Renal cortex interstitium (tissue), 11 donors: Measurements from ENCODE around the gene IRX2. TPM values are rescaled to one million over a fixed set of nuclear protein-coding genes. Genes with fewer than 3 reads are reported as not detected.

ENCODE experiments used
- DNase-seq, 11 donors: peaks; one replicate each; pipeline ENCODE4 v3.0.0-alpha.2; 2013; ENCODE audit warnings: low read depth in 9 of 11, low spot score in 4 of 11; ENCODE audit errors: extremely low read depth in 1 of 11
- polyA plus RNA-seq, 3 donors: library from polyadenylated mRNA; unstranded; fragments of 120-200 nt; gene quantifications; one replicate each; pipeline ENCODE4 v1.2.1, GENCODE V29; 2013; ENCODE audit not compliant: insufficient read length in 3 of 3

IRX2 gene
- polyA plus RNA-seq, 3 donors = 19.8 to 29.6 (median 27.0) TPM

GRCh38 chr5:2725980-2726765, 25.3 kb downstream of the IRX2 start:
- no peak for DNase-seq

- DNase-seq = no peak
These were observed 26.6 kb downstream of the IRX2 start for GRCh38 chr5:2724831-2725230.

GRCh38 chr5:2724031-2724581, 27.4 kb downstream of the IRX2 start:
- no peak for DNase-seq

GRCh38 chr5:2722901-2723300, 28.6 kb downstream of the IRX2 start:
- no peak for DNase-seq

- no peak for DNase-seq
These were observed 29.9 kb downstream of the IRX2 start for GRCh38 chr5:2721385-2722138.

- DNase-seq = no peak
These were observed 32.1 kb downstream of the IRX2 start for GRCh38 chr5:2719332-2719731.

- DNase-seq = no peak
These were observed 33.4 kb downstream of the IRX2 start for GRCh38 chr5:2718115-2718514.

GRCh38 chr5:2715856-2716255, 35.6 kb downstream of the IRX2 start:
- no peak for DNase-seq

GRCh38 chr5:2714805-2715204, 36.7 kb downstream of the IRX2 start:
- no peak for DNase-seq

- no peak for DNase-seq
These were observed 37.5 kb downstream of the IRX2 start for GRCh38 chr5:2714026-2714425.

- DNase-seq = no peak
These were observed 39.7 kb downstream of the IRX2 start for GRCh38 chr5:2711446-2712425.

- DNase-seq = no peak
These were observed 40.6 kb downstream of the IRX2 start for GRCh38 chr5:2710910-2711309.

- no peak for DNase-seq
These were observed 41.3 kb downstream of the IRX2 start for GRCh38 chr5:2709976-2710689.

GRCh38 chr5:2708751-2709150, 42.7 kb downstream of the IRX2 start:
- no peak for DNase-seq

- DNase-seq = no peak
These were observed 43.3 kb downstream of the IRX2 start for GRCh38 chr5:2708132-2708531.

GRCh38 chr5:2705861-2706260, 45.6 kb downstream of the IRX2 start:
- no peak for DNase-seq

GRCh38 chr5:2704806-2705645, 46.5 kb downstream of the IRX2 start:
- no peak for DNase-seq

GRCh38 chr5:2704111-2704510, 47.4 kb downstream of the IRX2 start:
- DNase-seq = no peak
